CD14-positive monocyte (primary cell): ENCODE data around the gene ZDHHC7. TPM values are rescaled to one million over a fixed set of nuclear protein-coding genes. Genes with fewer than 3 reads are reported as not detected.
A peak's percentile ranks its signal among the peaks of the same experiment; 100 is the strongest.

ENCODE experiments used
- DNase-seq, 3 donors: peaks; one replicate each; pipeline ENCODE4 v3.0.0-alpha.2; 2011 to 2022
- H2AFZ ChIP-seq: 2 replicates; pipeline ENCODE4 v1.6.0; 2012; ENCODE audit warnings: mild to moderate bottlenecking, low read depth, low read length, inconsistent platforms; ENCODE audit not compliant: insufficient read depth, poor library complexity, severe bottlenecking
- H3K27ac ChIP-seq, 2 donors: 1 replicate in 1 of 2; 2 replicates in 1 of 2; pipeline ENCODE4 v1.5.1; 2012 to 2013; ENCODE audit warnings: low read length in 2 of 2, control low read depth in 1 of 2, inconsistent platforms in 1 of 2, low read depth in 1 of 2, mild to moderate bottlenecking in 1 of 2
- H3K27me3 ChIP-seq, 2 donors: one replicate each; pipeline versions ENCODE4 v1.6.0 to v1.6.1; 2011 to 2013; ENCODE audit warnings: low read length in 2 of 2; ENCODE audit not compliant: control insufficient read depth in 2 of 2, insufficient read depth in 2 of 2
- H3K36me3 ChIP-seq, 2 donors: replicated peaks in 1 of 2; 1 replicate in 1 of 2; 2 replicates in 1 of 2; pipeline versions ENCODE4 v1.5.1 to v1.6.1; 2012 to 2013; ENCODE audit warnings: low read length in 2 of 2, control low read depth in 1 of 2, inconsistent platforms in 1 of 2, mild to moderate bottlenecking in 1 of 2; ENCODE audit not compliant: insufficient read depth in 2 of 2, control insufficient read depth in 1 of 2
- H3K4me1 ChIP-seq, 2 donors: 1 replicate in 1 of 2; 2 replicates in 1 of 2; pipeline versions ENCODE4 v1.5.1 to v1.6.1; 2012 to 2013; ENCODE audit warnings: low read length in 2 of 2, control low read depth in 1 of 2, inconsistent platforms in 1 of 2, mild to moderate bottlenecking in 1 of 2, moderate library complexity in 1 of 2; ENCODE audit not compliant: insufficient read depth in 2 of 2, control insufficient read depth in 1 of 2
- H3K4me2 ChIP-seq: replicated peaks from 2 replicates; pipeline ENCODE3; 2012; ENCODE audit warnings: low read length, moderate library complexity, mild to moderate bottlenecking; ENCODE audit not compliant: poor library complexity, severe bottlenecking; ENCODE audit errors: extremely low read depth
- H3K4me3 ChIP-seq, 3 experiments: fragments of 200-600 bp in 1 of 3; sonication (generic) in 1 of 3; replicated peaks in 1 of 3; 1 replicate in 2 of 3; 2 replicates in 1 of 3; pipeline ENCODE4 v1.5.1; 2011 to 2013; ENCODE audit warnings: low read length in 3 of 3, mild to moderate bottlenecking in 3 of 3, control low read depth in 2 of 3, low read depth in 2 of 3, inconsistent platforms in 1 of 3, moderate library complexity in 1 of 3
- H3K79me2 ChIP-seq: 2 replicates; pipeline ENCODE4 v1.6.0; 2012; ENCODE audit warnings: mild to moderate bottlenecking, control low read depth, inconsistent platforms, low read length, moderate library complexity; ENCODE audit not compliant: insufficient read depth
- H3K9ac ChIP-seq: 2 replicates; pipeline ENCODE4 v1.6.0; 2017; ENCODE audit warnings: low read length, mild to moderate bottlenecking; ENCODE audit not compliant: insufficient read depth, poor library complexity, severe bottlenecking
- H3K9me3 ChIP-seq, 2 donors: replicated peaks in 1 of 2; 1 replicate in 1 of 2; 2 replicates in 1 of 2; pipeline versions ENCODE4 v1.5.1 to v1.6.1; 2012 to 2013; ENCODE audit warnings: low read length in 2 of 2, control low read depth in 1 of 2; ENCODE audit not compliant: control insufficient read depth in 1 of 2, insufficient read depth in 1 of 2
- H4K20me1 ChIP-seq: 2 replicates; pipeline ENCODE4 v1.6.0; 2012; ENCODE audit warnings: mild to moderate bottlenecking, low read length, control low read depth, moderate library complexity; ENCODE audit not compliant: insufficient read depth
- H3K27ac Mint-ChIP-seq, 7 donors: one replicate each; pipeline ENCODE4 v1.8.0; 2020; ENCODE audit warnings: mild to moderate bottlenecking in 7 of 7, mixed read lengths in 7 of 7, moderate library complexity in 6 of 7, inconsistent platforms in 2 of 7
- H3K27me3 Mint-ChIP-seq, 3 donors: one replicate each; pipeline ENCODE4 v1.8.0; 2021 to 2022; ENCODE audit warnings: low read depth in 3 of 3, mild to moderate bottlenecking in 3 of 3, mixed read lengths in 3 of 3, moderate library complexity in 3 of 3, inconsistent platforms in 1 of 3
- H3K36me3 Mint-ChIP-seq, 2 donors: one replicate each; pipeline ENCODE4 v1.8.0; 2020; ENCODE audit warnings: mixed read lengths in 2 of 2, inconsistent platforms in 1 of 2, mild to moderate bottlenecking in 1 of 2
- H3K4me1 Mint-ChIP-seq: one replicate; pipeline ENCODE4 v1.8.0; 2020; ENCODE audit warnings: mild to moderate bottlenecking, mixed read lengths
- H3K4me3 Mint-ChIP-seq, 2 donors: one replicate each; pipeline ENCODE4 v1.8.0; 2020; ENCODE audit warnings: mild to moderate bottlenecking in 2 of 2, mixed read lengths in 2 of 2, moderate library complexity in 1 of 2
- H3K9me3 Mint-ChIP-seq, 7 donors: one replicate each; pipeline ENCODE4 v1.8.0; 2020 to 2022; ENCODE audit warnings: mixed read lengths in 7 of 7, mild to moderate bottlenecking in 6 of 7, moderate library complexity in 6 of 7, inconsistent platforms in 2 of 7
- CTCF ChIP-seq: fragments of 200-600 bp; IDR thresholded peaks from one replicate; pipeline ENCODE4 v1.8.0; 2022; ENCODE audit warnings: antibody characterized with exemption, mild to moderate bottlenecking
- WGBS: methylation state at CpG from one replicate; pipeline ENCODE4 v1.1.5; 2013; ENCODE audit warnings: missing lambda C conversion rate; ENCODE audit not compliant: insufficient coverage; 5-methylcytosine and 5-hydroxymethylcytosine counted together
- intact Hi-C, 2 donors: fragments of 100-400 bp; cut with micrococcal nuclease; formaldehyde crosslinking; loops; one replicate each; pipeline versions ENCODE4 v1.15.0 to v1.15.1; 2023
- polyA plus RNA-seq, 3 donors: library from polyadenylated mRNA; depleted of rRNA in 1 of 3; unstranded in 2 of 3; stranded (reverse) in 1 of 3; fragments of 300-500 nt in 2 of 3; fragments of >200 nt in 1 of 3; fragmentation: Illumina TruSeq in 2 of 3; gene quantifications; 1 replicate in 2 of 3; 2 replicates in 1 of 3; pipeline ENCODE4 v1.2.3, GENCODE V29; 2012 to 2021

The ZDHHC7 gene
- polyA plus RNA-seq, 3 donors = 99.7 to 189 (median 129) TPM

- Mint-ChIP-seq H3K27ac (peak overlapping the region; percentile 85 to 99 (median 97)), H3K36me3 (peaks cover 85 to 94% of the 10 kb centered on the region in 2 donors)
- H3K36me3 ChIP-seq = peaks cover 65 to 87% of the 10 kb centered on the region in 2 donors
Measured at GRCh38 chr16:84986879-84987278, 24.5 kb downstream of the ZDHHC7 start.

GRCh38 chr16:84986102-84986501 is 25.2 kb downstream of the ZDHHC7 start:
- Mint-ChIP-seq H3K4me1 (peaks cover 73% of the 10 kb centered on the region), H3K27ac (peak overlapping the region; percentile 85 to 99 (median 97)), H3K9me3 (peaks cover 0 to 2% (median 0%) of the 10 kb centered on the region in 7 donors), H3K27me3 (peaks cover 0 to 7% (median 0%) of the 10 kb centered on the region in 3 donors), H3K4me3 (no peak overlapping the region), H3K36me3 (peaks cover 86 to 94% of the 10 kb centered on the region in 2 donors)
- peak overlapping the region; percentile 84 to 91 for H3K27ac ChIP-seq
- H2AFZ ChIP-seq = no peak overlapping the region
- H3K4me3 ChIP-seq = peak overlapping the region in 1 of 3 experiments; percentile 33
- H3K4me1 ChIP-seq = peaks cover 55 to 76% of the 10 kb centered on the region in 2 donors
- DNase-seq = no peak
- 97% methylated on average over 19 of the region's 22 CpGs for WGBS
- H3K4me2 ChIP-seq = peak overlapping the region; percentile 25
- peaks cover 70 to 87% of the 10 kb centered on the region in 2 donors for H3K36me3 ChIP-seq
- H3K27me3 ChIP-seq = no peaks in the 10 kb centered on the region
- H3K9me3 ChIP-seq = no peaks in the 10 kb centered on the region
- peak overlapping the region; percentile 5 for H3K9ac ChIP-seq
- TF ChIP-seq CTCF = no peak
- intact Hi-C loops = loop anchor here in 1 of 2 donors (10.0 kb wide), 1 partner anchor 391 kb away; no protein-coding TSS in a partner anchor
- peaks cover 62% of the 10 kb centered on the region for H4K20me1 ChIP-seq
- peaks cover 89% of the 10 kb centered on the region for H3K79me2 ChIP-seq

More at GRCh38 chr16:84986879-84987278, 24.5 kb downstream of the ZDHHC7 start:
- Histone ChIP-seq H3K4me2 (no peak overlapping the region), H3K4me3 (no peak overlapping the region), H3K9ac (no peak overlapping the region), H3K9me3 (no peaks in the 10 kb centered on the region), H3K27me3 (no peaks in the 10 kb centered on the region), H3K27ac (peak overlapping the region; percentile 84 to 91), H4K20me1 (peaks cover 56% of the 10 kb centered on the region), H3K4me1 (peaks cover 58 to 78% of the 10 kb centered on the region in 2 donors), H2AFZ (no peak overlapping the region), H3K79me2 (peaks cover 89% of the 10 kb centered on the region)
- intact Hi-C loops = loop anchor here in 1 of 2 donors (10.0 kb wide), 1 partner anchor 392 kb away; no protein-coding TSS in a partner anchor
- 100% methylated on average over 1 of the region's 1 CpG for WGBS
- Mint-ChIP-seq H3K27me3 (peaks cover 0 to 7% (median 0%) of the 10 kb centered on the region in 3 donors), H3K4me1 (peaks cover 75% of the 10 kb centered on the region), H3K9me3 (peaks cover 0 to 2% (median 0%) of the 10 kb centered on the region in 7 donors), H3K4me3 (no peak overlapping the region)
- DNase-seq = no peak
- no peak for TF ChIP-seq CTCF
